ENCODE results near the gene CHST5.
"Not testable (repeated sequence)": the region's sequence is repeated elsewhere in the genome, so short reads cannot be mapped to it uniquely, and the experiment has no call there.

Gene CHST5

DNA sequence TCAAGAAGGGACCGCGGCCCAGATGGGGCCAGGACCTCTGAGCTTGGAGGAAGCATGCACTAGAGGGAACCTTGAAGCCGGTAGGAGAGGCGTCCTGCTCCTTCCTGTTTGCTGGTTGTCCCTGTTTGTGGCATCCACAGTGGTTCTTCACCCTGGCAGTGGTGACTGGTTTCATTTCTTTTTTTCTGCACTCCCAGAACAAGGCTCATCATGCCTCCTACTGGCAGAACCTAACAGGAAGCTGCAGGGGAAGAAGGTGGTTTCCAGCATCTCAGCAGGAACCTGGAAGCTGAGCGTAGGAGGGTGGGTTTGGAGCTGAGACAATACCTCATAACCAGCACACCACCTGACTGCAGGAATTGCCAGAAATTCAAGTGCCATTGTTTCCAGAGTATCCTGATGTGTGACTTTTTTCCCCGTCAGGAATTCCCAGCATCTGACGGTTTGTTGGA is 14.3 kb upstream of the CHST5 start:
- no peak for DNase-seq (ENCODE audit: low read depth)

GRCh38 chr16:75548456-75548855 is 12.5 kb upstream of the CHST5 start:
- DNase-seq (ENCODE audit: low read depth): not testable (repeated sequence)

GRCh38 chr16:75546293-75546692 is 10.4 kb upstream of the CHST5 start:
- no peak for DNase-seq (ENCODE audit: low read depth)

DNA sequence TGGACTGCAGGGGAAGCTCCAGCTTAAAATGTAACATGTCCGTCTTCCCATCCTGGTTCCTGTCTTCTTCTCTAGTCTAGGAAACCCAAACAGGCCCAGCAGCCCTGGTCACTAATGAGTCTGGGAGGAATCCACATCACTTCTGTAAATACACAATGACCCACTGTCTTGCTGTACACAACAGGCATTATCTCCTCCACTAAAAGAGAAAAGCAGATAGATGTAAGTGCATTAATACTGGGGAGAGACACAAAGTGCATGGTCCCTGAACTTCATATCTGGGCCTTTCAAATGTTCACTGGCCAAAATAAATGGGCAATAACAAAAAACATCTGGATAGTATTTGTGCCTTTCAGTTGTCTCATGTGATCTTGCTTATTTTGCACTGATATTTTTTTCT is 10.0 kb upstream of the CHST5 start:
- not testable (repeated sequence) for DNase-seq (ENCODE audit: low read depth)

- DNase-seq (ENCODE audit: low read depth): not testable (repeated sequence)
Measured at GRCh38 chr16:75542462-75542861, 6.6 kb upstream of the CHST5 start.

DNA sequence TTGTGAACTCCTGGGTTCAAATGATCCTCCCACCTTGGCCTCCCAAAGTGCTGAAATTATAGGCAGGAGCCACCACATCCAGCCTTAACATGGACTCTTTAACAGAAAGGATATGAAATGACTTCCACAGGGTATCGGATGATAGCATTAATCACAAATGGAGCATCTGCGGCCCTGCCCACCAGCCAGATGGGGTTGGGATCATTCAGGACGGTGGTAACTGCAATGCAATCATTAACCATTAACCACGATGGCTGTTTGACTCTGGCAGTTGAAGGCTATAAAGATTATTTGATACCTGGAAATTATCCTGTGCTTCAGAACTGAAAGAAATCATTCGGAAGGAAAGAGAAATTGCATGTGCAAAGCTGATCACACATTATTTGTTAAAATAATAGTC is 5.3 kb upstream of the CHST5 start:
- no peak for DNase-seq (ENCODE audit: low read depth)

GRCh38 chr16:75538882-75539565 is 3.1 kb upstream of the CHST5 start:
- not testable (repeated sequence) for DNase-seq (ENCODE audit: low read depth)

GRCh38 chr16:75537776-75538175 is 1.9 kb upstream of the CHST5 start:
- no peak for DNase-seq (ENCODE audit: low read depth)

DNA sequence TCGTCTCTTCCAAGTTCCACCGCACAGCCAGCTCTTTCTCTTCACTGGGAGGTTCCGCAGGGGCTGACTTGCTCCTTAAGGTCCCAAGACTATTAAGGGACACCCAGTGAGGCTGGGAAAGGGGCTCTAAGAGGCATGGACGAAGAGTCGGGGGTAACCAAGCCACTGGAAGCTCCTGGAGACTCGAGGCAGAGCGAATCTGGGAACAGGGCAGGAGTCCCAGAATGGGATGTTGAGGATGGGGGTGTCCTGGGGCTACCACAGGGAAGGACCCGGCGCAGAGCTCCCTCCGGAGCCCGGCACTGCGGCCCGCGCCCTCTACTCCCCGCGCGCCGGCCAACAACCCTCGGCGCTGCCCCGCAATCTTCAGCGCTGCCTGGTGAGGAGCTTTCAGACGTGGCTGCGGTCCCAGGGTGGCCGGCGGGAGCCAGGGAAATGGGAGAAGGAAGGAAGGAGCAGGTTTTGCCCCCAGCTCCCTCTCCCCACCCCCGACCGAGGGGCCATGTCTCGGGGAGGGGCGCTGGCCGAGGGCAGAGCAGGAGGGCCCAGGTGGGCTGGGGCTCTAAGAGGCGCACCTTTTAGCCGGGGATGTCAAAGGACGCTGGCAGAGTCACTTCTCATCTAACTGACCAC is 581 bp downstream of the CHST5 start:
- no peak for DNase-seq (ENCODE audit: low read depth)

- no peak for DNase-seq (ENCODE audit: low read depth)
Measured at GRCh38 chr16:75534560-75535205, 1.2 kb downstream of the CHST5 start.

GRCh38 chr16:75532791-75533190 is 3.1 kb downstream of the CHST5 start:
- DNase-seq (ENCODE audit: low read depth): no peak

DNA sequence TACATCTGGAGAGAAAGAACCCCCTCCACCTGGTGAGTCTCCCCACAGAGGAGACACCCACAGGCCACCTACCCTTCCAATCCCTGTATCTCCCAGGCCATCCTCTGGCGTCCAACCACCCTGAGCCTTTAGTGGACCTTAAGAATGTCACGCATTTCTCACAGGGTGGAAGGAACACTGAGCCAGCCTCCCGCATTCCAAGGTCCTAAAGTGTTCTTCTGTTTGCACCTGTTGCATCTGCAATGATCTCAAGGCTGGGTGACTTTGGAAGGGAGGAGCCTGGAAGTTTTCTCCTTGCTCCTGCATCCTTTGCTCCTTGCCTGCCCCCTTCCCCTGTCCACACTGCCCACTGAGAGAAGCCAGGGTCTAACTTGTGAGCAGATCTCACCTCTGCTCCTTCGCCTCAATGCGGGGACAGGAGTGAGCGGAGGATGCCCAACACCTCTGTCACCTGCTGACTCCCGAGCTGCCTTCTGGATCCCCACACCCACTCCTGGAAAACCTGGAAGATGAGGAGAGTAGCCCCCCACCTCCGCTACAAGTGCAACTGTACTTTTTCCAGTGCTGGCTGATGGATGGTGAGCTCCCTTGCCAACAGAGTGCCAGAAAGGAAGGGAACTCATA is 3.7 kb downstream of the CHST5 start:
- DNase-seq (ENCODE audit: low read depth): no peak

DNA sequence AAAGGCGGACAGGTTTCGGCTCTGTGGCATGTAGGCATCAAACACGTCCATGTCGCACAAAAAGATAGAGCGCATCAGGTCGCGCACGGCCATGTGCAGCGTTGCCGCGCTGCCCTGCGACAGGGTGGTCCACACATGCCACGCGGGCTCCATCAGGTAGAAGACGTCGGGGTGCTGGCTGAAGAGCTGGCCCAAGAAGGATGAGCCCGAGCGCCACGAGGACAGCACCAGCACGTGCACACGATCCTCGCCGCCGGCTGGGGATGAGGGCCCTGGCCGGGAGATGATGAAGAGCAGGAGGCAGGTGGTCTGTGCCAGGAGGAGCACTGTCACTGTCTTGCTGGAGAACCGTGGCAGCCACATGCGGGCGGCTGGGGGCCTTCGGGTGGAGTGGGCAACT is 5.9 kb downstream of the CHST5 start:
- no peak for DNase-seq (ENCODE audit: low read depth)

GRCh38 chr16:75529056-75529905 is 6.6 kb downstream of the CHST5 start:
- no peak for DNase-seq (ENCODE audit: low read depth)

DNA sequence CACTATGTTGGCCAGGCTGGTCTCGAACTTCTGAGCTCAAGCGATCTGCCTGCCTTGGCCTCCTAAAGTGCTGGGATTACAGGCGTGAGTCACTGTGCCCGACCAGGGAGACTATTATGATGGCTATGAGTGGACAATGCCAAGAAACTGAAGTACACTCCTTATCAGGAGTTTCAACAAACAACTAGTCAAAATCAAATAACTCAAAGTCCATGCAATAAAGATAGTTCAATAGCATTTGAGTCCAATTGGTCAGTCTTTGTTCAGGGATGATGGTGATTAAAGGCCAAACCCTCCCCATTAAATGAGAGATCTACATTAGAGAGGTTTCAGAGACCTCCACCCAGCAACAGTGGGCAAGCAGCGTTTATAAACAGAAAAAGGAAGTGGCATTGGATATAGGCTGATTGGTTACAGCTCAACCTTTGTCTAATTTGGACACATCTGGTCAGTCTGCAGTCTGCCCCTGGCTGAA is 8.0 kb downstream of the CHST5 start:
- DNase-seq (ENCODE audit: low read depth): no peak

DNA sequence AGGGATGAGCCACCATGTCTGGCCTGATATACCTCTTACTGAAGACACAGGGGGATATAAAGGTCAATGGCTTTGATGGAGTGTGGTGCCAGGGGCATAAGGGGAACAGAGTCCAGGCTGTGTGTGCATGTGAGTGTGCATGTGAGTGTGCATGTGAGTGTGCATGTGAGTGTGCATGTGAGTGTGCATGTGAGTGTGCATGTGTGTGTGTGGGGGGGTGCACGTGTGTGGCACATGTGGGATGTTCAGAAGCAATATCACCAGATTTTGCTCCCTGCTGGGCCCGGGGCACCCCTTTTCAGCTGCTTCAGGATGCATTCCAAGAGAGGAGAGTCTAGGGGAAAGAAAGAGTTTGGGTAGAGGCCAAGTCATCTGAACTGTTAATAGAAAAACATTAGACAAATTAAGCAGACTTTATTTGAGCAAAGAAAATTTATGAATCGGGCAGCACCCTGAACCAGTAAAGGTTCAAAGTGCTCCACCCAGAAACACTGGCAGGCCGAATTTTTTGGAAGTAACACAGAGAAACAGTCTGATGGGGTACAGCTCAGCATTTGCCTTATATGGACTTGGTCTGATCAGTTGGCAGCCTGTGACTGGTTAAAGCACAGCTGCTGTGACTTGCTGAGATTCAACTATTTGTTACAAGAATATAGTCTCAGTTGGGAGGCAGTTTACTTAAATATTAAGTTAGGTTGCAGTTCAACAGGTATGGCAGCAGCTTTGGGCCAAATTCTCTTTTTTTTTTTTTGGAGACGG is 9.7 kb downstream of the CHST5 start:
- no peak for DNase-seq (ENCODE audit: low read depth)

- DNase-seq (ENCODE audit: low read depth): no peak
Measured at GRCh38 chr16:75519175-75519574, 16.7 kb downstream of the CHST5 start.

DNA sequence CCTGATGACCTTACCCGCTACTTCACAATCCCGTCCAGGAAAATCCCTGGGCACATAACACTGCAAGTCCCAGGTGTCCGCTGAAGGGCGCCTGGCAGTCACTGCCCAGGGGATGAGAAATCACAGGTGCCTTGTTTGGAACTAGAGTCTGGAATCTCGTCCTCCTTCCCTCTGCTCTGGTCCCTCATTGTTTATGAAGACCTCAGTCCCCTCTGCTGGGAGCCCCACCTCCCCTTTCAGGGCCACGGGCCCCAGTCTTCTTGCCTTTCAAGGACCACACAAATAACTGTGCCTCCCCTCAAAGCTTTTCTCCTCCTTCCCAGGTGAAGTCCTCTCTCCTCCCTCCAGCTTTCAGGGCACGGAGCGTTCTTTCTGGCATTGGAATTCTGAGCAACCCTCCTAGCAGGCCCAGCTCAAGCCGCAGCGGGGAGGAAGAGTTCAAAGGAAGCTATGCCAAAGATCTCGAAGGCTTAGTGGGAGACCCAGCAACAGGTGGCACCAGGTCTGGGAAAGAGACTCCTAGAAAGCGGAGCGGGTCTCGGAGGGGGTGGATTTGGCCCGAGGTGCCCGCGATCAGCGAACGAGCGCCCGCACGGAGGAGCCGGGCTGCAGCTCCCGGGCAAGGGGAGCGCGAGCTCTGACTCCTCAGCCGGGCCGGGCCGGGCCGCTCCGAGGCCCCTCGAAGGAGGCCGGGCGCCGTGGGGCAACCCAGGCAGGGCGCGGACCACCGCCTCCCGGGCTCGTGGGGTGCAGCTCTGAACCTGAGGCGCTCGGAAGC is 19.5 kb downstream of the CHST5 start:
- not testable (repeated sequence) for DNase-seq (ENCODE audit: low read depth)

DNA sequence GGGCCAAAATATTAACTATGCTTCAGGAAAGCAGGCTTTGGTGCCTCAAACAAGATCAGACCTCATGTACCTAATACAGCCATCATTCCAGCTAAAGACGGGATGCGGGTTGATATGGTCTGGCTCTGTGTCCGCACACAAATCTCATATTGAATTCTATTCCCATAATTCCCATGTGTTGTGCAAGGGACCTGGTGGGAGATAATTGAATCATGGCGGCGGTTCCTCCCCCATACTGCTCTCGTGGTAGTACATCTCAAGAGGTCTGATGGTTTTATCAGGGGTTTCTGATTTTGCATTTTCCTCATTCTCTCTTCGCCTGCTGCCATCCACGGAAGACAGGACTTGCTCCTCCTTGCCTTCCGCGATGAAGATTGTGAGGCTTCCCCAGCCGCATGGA is 21.6 kb downstream of the CHST5 start:
- no peak for DNase-seq (ENCODE audit: low read depth)

DNA sequence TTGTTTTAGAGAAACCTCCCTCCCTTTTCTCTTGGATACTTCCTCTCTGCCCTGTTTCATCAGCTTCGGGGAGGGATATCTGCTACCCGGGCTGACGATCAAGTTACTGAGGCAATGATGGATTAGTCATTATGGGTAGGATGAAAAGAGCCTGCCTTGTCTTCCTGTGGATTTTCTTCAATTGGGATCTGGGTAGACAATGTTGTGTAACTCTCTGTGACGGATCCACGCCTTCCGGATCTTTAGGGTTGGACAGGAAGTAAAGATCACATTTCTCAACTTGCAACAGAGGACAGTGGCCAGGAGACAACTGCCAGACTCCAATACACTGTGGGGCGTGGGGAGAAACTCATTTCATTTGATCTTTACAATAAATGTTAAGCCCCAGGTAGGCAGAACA is 29.3 kb downstream of the CHST5 start:
- DNase-seq (ENCODE audit: low read depth): peak; percentile 92

All from HS-5 (cell line).